ENCODE data around the gene PPP1R16B.

- no peak for TF ChIP-seq CTCF (IDR thresholded peaks at IDR 0.05)
- no peak for TF ChIP-seq POLR2A (IDR thresholded peaks at IDR 0.05)
Measured at GRCh38 chr20:38857703-38858102, 52.2 kb downstream of the PPP1R16B start.
